GM19043 (cell line): Measurements from ENCODE around the gene DEPP1.
A peak's percentile ranks its signal among the peaks of the same experiment; 100 is the strongest.
"Not testable (repeated sequence)": the region's sequence is repeated elsewhere in the genome, so short reads cannot be mapped to it uniquely, and the experiment has no call there.

Source experiments
- ATAC-seq: cut with Tn5 transposase; IDR thresholded peaks from one replicate; pipeline ENCODE4 v1.9.1; 2021; ENCODE audit warnings: low read depth; ENCODE audit not compliant: unreplicated experiment

Gene DEPP1

GRCh38 chr10:44978570-44979280, at the start of gene DEPP1:
TSS of gene DEPP1 (minus strand) at chr10:44978809. CDS start at chr10:44978030, 779 bp downstream.
- ATAC-seq: no peak

- ATAC-seq: no peak
Measured at GRCh38 chr10:45023426-45023825, 44.8 kb upstream of the DEPP1 start.

- no peak for ATAC-seq
Measured at GRCh38 chr10:45015590-45015989, 37.0 kb upstream of the DEPP1 start.

GRCh38 chr10:45014557-45014956, 35.9 kb upstream of the DEPP1 start:
- not testable (repeated sequence) for ATAC-seq

- peak; percentile 89 for ATAC-seq
Measured at GRCh38 chr10:45008524-45009161, 30.0 kb upstream of the DEPP1 start.

- no peak for ATAC-seq
Measured at GRCh38 chr10:45006276-45007030, 27.8 kb upstream of the DEPP1 start.

GRCh38 chr10:45005284-45005683, 26.7 kb upstream of the DEPP1 start:
- no peak for ATAC-seq

GRCh38 chr10:45004661-45005060, 26.1 kb upstream of the DEPP1 start:
- ATAC-seq: no peak

- no peak for ATAC-seq
Measured at GRCh38 chr10:45003432-45004000, 24.9 kb upstream of the DEPP1 start.

GRCh38 chr10:45001381-45002148, 23.0 kb upstream of the DEPP1 start:
- peak; percentile 78 for ATAC-seq

- peak; percentile 59 for ATAC-seq
Measured at GRCh38 chr10:45000752-45001380, 22.3 kb upstream of the DEPP1 start, which contains the start of gene ZNF22. TSS of gene ZNF22 (plus strand) at chr10:45000923. CDS start at chr10:45003369, 2,446 bp downstream.

- no peak for ATAC-seq
Measured at GRCh38 chr10:45000138-45000751, 21.6 kb upstream of the DEPP1 start.

GRCh38 chr10:44998146-44998631, 19.6 kb upstream of the DEPP1 start:
- no peak for ATAC-seq

GRCh38 chr10:44997105-44997748, 18.6 kb upstream of the DEPP1 start:
- no peak for ATAC-seq

GRCh38 chr10:44995914-44996669, 17.5 kb upstream of the DEPP1 start:
- no peak for ATAC-seq

GRCh38 chr10:44995581-44995913, 16.9 kb upstream of the DEPP1 start:
- no peak for ATAC-seq

GRCh38 chr10:44994752-44995530, 16.3 kb upstream of the DEPP1 start:
- no peak for ATAC-seq
